IMR-90 (cell line): Measurements from ENCODE around the gene CALHM6. TPM values are rescaled to one million over a fixed set of nuclear protein-coding genes. Genes with fewer than 3 reads are reported as not detected.

Source experiments
- ATAC-seq: fragments of 200-7000 bp; cut with Tn5 transposase; 2 replicates; pipeline ENCODE4 v1.9.1; 2020; ENCODE audit warnings: low read depth, mild to moderate bottlenecking, moderate library complexity
- BruUV-seq: library from RNA; stranded (reverse); fragments of 400-500 nt; replicated peaks from 2 replicates; lab custom pipeline; 2021; lab: Mats Ljungman, UMichigan
- CTCF ChIA-PET: fragments of 300-600 bp; formaldehyde crosslinking; extraction: SDS; loops from one replicate; lab custom pipeline; 2021; ENCODE audit warnings: antibody characterized with exemption; lab: Yijun Ruan, JAX
- POLR2A ChIA-PET: fragments of 300-600 bp; sonication (Branson Sonifier 250); formaldehyde crosslinking; loops from one replicate; lab custom pipeline; 2022; ENCODE audit warnings: antibody characterized with exemption; ENCODE audit not compliant: unreplicated experiment; lab: Charles Lee
- DNase-seq: peaks from one replicate; pipeline ENCODE4 v3.0.0; 2013
- H2AFZ ChIP-seq: replicated peaks from 2 replicates; pipeline ENCODE3; 2013; ENCODE audit warnings: low read length, mild to moderate bottlenecking; ENCODE audit not compliant: poor library complexity
- H2AK5ac ChIP-seq: 2 replicates; pipeline ENCODE4 v1.6.1; 2013; ENCODE audit warnings: low read depth, low read length, inconsistent platforms
- H2AK9ac ChIP-seq: replicated peaks from 2 replicates; pipeline ENCODE3; 2013; ENCODE audit warnings: mild to moderate bottlenecking, low read depth, low read length, moderate library complexity; ENCODE audit not compliant: poor library complexity
- H2BK120ac ChIP-seq: 2 replicates; pipeline ENCODE4 v1.6.1; 2013; ENCODE audit warnings: low read depth, low read length, inconsistent platforms
- H2BK15ac ChIP-seq: 3 replicates; pipeline ENCODE4 v1.6.1; 2013; ENCODE audit warnings: low read depth, low read length, inconsistent platforms
- H2BK20ac ChIP-seq: 2 replicates; pipeline ENCODE4 v1.6.1; 2013; ENCODE audit warnings: low read depth, mild to moderate bottlenecking, inconsistent platforms, low read length, moderate library complexity
- H2BK5ac ChIP-seq: 2 replicates; pipeline ENCODE4 v1.6.1; 2013; ENCODE audit warnings: mild to moderate bottlenecking, low read depth, low read length, inconsistent platforms; ENCODE audit not compliant: poor library complexity, severe bottlenecking
- H3K14ac ChIP-seq: replicated peaks from 2 replicates; pipeline ENCODE4 v1.6.1; 2013; ENCODE audit warnings: low read depth, low read length, inconsistent platforms
- H3K18ac ChIP-seq: 2 replicates; pipeline ENCODE4 v1.6.1; 2013; ENCODE audit warnings: low read depth, low read length, control low read depth
- H3K23ac ChIP-seq: 2 replicates; pipeline ENCODE4 v1.6.1; 2013; ENCODE audit warnings: low read depth, low read length, inconsistent platforms
- H3K27ac ChIP-seq: 2 replicates; pipeline ENCODE4 v1.5.1; 2013; ENCODE audit warnings: mild to moderate bottlenecking, control low read depth, low read length; ENCODE audit not compliant: insufficient read depth
- H3K27me3 ChIP-seq: 2 replicates; pipeline ENCODE4 v1.6.1; 2013; ENCODE audit warnings: low read length; ENCODE audit not compliant: control insufficient read depth, insufficient read depth
- H3K36me3 ChIP-seq: 2 replicates; pipeline ENCODE4 v1.6.1; 2013; ENCODE audit warnings: low read length, mixed read lengths; ENCODE audit not compliant: control insufficient read depth, insufficient read depth
- H3K4ac ChIP-seq: 2 replicates; pipeline ENCODE4 v1.6.1; 2013; ENCODE audit warnings: low read depth, low read length, inconsistent platforms
- H3K4me1 ChIP-seq: 2 replicates; pipeline ENCODE4 v1.6.1; 2013; ENCODE audit warnings: low read length, mixed read lengths; ENCODE audit not compliant: control insufficient read depth, insufficient read depth
- H3K4me2 ChIP-seq: 2 replicates; pipeline ENCODE4 v1.6.1; 2013; ENCODE audit warnings: low read depth, mild to moderate bottlenecking, control low read depth, low read length, moderate library complexity
- H3K4me3 ChIP-seq: 2 replicates; pipeline ENCODE4 v1.5.1; 2013; ENCODE audit warnings: low read depth, mild to moderate bottlenecking, control low read depth, low read length, moderate library complexity; ENCODE audit not compliant: insufficient read depth
- H3K56ac ChIP-seq: 2 replicates; pipeline ENCODE4 v1.6.1; 2013; ENCODE audit warnings: low read length, inconsistent platforms; ENCODE audit not compliant: insufficient read depth; ENCODE audit errors: extremely low read depth
- H3K79me1 ChIP-seq, 2 experiments: 2 replicates each; pipeline ENCODE4 v1.6.1; 2013; ENCODE audit warnings: low read length in 2 of 2, inconsistent platforms in 1 of 2, low read depth in 1 of 2
- H3K9ac ChIP-seq: 2 replicates; pipeline ENCODE4 v1.6.1; 2013; ENCODE audit warnings: low read depth, low read length, control low read depth
- H3K9me1 ChIP-seq: 2 replicates; pipeline ENCODE4 v1.6.1; 2013; ENCODE audit warnings: low read length, inconsistent platforms; ENCODE audit not compliant: insufficient read depth
- H3K9me3 ChIP-seq: 2 replicates; pipeline ENCODE4 v1.6.1; 2013; ENCODE audit warnings: low read length; ENCODE audit not compliant: control insufficient read depth, insufficient read depth
- H4K20me1 ChIP-seq: 2 replicates; pipeline ENCODE4 v1.6.1; 2013; ENCODE audit warnings: low read length, inconsistent platforms; ENCODE audit not compliant: insufficient read depth
- H4K5ac ChIP-seq: 2 replicates; pipeline ENCODE4 v1.6.1; 2013; ENCODE audit warnings: mild to moderate bottlenecking, low read depth, low read length, control low read depth
- H4K8ac ChIP-seq, 2 experiments: 2 replicates each; pipeline ENCODE4 v1.6.1; 2013; ENCODE audit warnings: low read depth in 2 of 2, low read length in 2 of 2, control low read depth in 1 of 2, inconsistent platforms in 1 of 2
- H4K91ac ChIP-seq: 2 replicates; pipeline ENCODE4 v1.6.1; 2013; ENCODE audit warnings: low read depth, low read length, inconsistent platforms; ENCODE audit not compliant: insufficient read depth
- BHLHE40 ChIP-seq: fragments of 150-350 bp; IDR thresholded peaks from 2 replicates; pipeline ENCODE4 v1.6.1; 2016; ENCODE audit warnings: mild to moderate bottlenecking, low read depth, low read length
- CEBPB ChIP-seq: IDR thresholded peaks from 2 replicates; pipeline ENCODE4 v1.6.1; 2012; ENCODE audit warnings: low read depth, low read length, improper control_type of control experiment
- CTCF ChIP-seq: conservative IDR thresholded peaks from 2 replicates; pipeline ENCODE4 v1.5.1; 2012; ENCODE audit warnings: mild to moderate bottlenecking, low read depth, low read length, improper control_type of control experiment
- ELK1 ChIP-seq: fragments of 150-350 bp; IDR thresholded peaks from 2 replicates; pipeline ENCODE4 v1.6.1; 2016; ENCODE audit warnings: low read depth, mild to moderate bottlenecking, low read length, moderate library complexity, borderline replicate concordance
- FOS ChIP-seq: fragments of 150-350 bp; IDR thresholded peaks from 2 replicates; pipeline ENCODE4 v1.6.1; 2016; ENCODE audit warnings: low read depth, low read length
- MAFK ChIP-seq: IDR thresholded peaks from 2 replicates; pipeline ENCODE4 v1.6.1; 2012; ENCODE audit warnings: low read depth, low read length, improper control_type of control experiment
- MAZ ChIP-seq: IDR thresholded peaks from 2 replicates; pipeline ENCODE4 v1.6.1; 2012; ENCODE audit warnings: low read depth, mild to moderate bottlenecking, low read length, improper control_type of control experiment, moderate library complexity, borderline replicate concordance
- MXI1 ChIP-seq: IDR thresholded peaks from 2 replicates; pipeline ENCODE4 v1.6.1; 2012; ENCODE audit warnings: low read depth, mild to moderate bottlenecking, low read length, moderate library complexity, borderline replicate concordance
- NFE2L2 ChIP-seq: fragments of 150-350 bp; IDR thresholded peaks from 2 replicates; pipeline ENCODE4 v1.6.1; 2016; ENCODE audit warnings: low read depth, mild to moderate bottlenecking, low read length
- POLR2A ChIP-seq: IDR thresholded peaks from 2 replicates; pipeline ENCODE4 v1.6.1; 2012; ENCODE audit warnings: mild to moderate bottlenecking, low read depth, low read length
- RAD21 ChIP-seq: IDR thresholded peaks from 2 replicates; pipeline ENCODE4 v1.6.1; 2012; ENCODE audit warnings: low read length, improper control_type of control experiment
- RCOR1 ChIP-seq: IDR thresholded peaks from 2 replicates; pipeline ENCODE4 v1.6.1; 2012; ENCODE audit warnings: mild to moderate bottlenecking, low read length, improper control_type of control experiment; ENCODE audit not compliant: insufficient replicate concordance
- RFX5 ChIP-seq: IDR thresholded peaks from 2 replicates; pipeline ENCODE4 v1.8.0; 2012; ENCODE audit warnings: low read depth, mild to moderate bottlenecking, low read length, moderate library complexity
- SMC3 ChIP-seq: fragments of 150-350 bp; IDR thresholded peaks from 2 replicates; pipeline ENCODE4 v1.6.1; 2016; ENCODE audit warnings: low read depth, mild to moderate bottlenecking, antibody characterized with exemption, low read length, moderate library complexity
- USF2 ChIP-seq: fragments of 150-350 bp; IDR thresholded peaks from 2 replicates; pipeline ENCODE4 v1.6.1; 2017; ENCODE audit warnings: mild to moderate bottlenecking, antibody characterized with exemption, low read length, low read depth
- WGBS, 2 experiments: methylation state at CpG; one replicate each; pipeline versions ENCODE4 v1.1.5 to v1.1.7; 2013; ENCODE audit warnings: missing lambda C conversion rate in 2 of 2; ENCODE audit not compliant: insufficient read length in 1 of 2; ENCODE audit errors: extremely low coverage in 2 of 2; 5-methylcytosine and 5-hydroxymethylcytosine counted together
- dilution Hi-C: fragments of 300-500 bp; cut with HindIII; formaldehyde crosslinking; loops from one replicate; pipeline ENCODE4 v1.14.3; 2018; ENCODE audit warnings: low sequenced_read_pairs; ENCODE audit not compliant: unreplicated experiment
- in situ Hi-C: fragments of 300-500 bp; cut with MboI; formaldehyde crosslinking; loops from 3 replicates; pipeline ENCODE4 v1.14.3; 2019; ENCODE audit warnings: low sequenced_read_pairs, inconsistent platforms, mixed read lengths
- intact Hi-C: fragments of 100-400 bp; cut with micrococcal nuclease; formaldehyde crosslinking; loops from 2 replicates; pipeline ENCODE4 v1.10.0; 2022
- polyA plus RNA-seq, 3 experiments: library from polyadenylated mRNA; depleted of rRNA; stranded (reverse); fragments of >200 nt; gene quantifications; 2 replicates each; pipeline ENCODE4 v1.2.3, GENCODE V29; 2012; ENCODE audit warnings: low replicate concordance in 1 of 3
- total RNA-seq: library from RNA; depleted of rRNA; stranded (reverse); fragments of >200 nt; gene quantifications from 2 replicates; pipeline ENCODE4 v1.2.3, GENCODE V29; 2012

The CALHM6 gene
- total and polyA plus RNA-seq, 2 of the 4 experiments (the other 2 are of a cell fraction): 0.72 to 1.5 TPM

GRCh38 chr6:116444092-116444491 is 17.1 kb upstream of the CALHM6 start:
- Histone ChIP-seq H3K36me3 (no peaks in the 10 kb centered on the region), H3K18ac (no peak overlapping the region), H3K23ac (no peak overlapping the region), H3K56ac (no peak overlapping the region), H2BK120ac (no peak overlapping the region), H3K4me1 (peaks cover 13% of the 10 kb centered on the region), H3K4ac (no peak overlapping the region), H4K5ac (no peak overlapping the region), H2BK15ac (no peak overlapping the region), H3K9ac (no peak overlapping the region), H3K27ac (no peak overlapping the region), H3K9me1 (peaks cover 15% of the 10 kb centered on the region), H3K4me3 (no peak overlapping the region), H2BK20ac (no peak overlapping the region), H2AK9ac (no peak overlapping the region), H3K79me1 (peaks cover 5 to 18% of the 10 kb centered on the region in 2 experiments; a peak in 3 of 4 replicates), H3K9me3 (no peaks in the 10 kb centered on the region), H4K91ac (no peak overlapping the region), H3K27me3 (no peaks in the 10 kb centered on the region), H2BK5ac (no peak overlapping the region), H4K8ac (no peak overlapping the region), H2AFZ (no peak overlapping the region), H4K20me1 (peaks cover 3% of the 10 kb centered on the region; the same call in 1 of the 2 replicates), H2AK5ac (no peak overlapping the region), H3K4me2 (no peak overlapping the region), H3K14ac (no peak overlapping the region)
- ATAC-seq (peak; percentile 38), DNase-seq (peak; percentile 51)
- ChIA-PET CTCF (interaction anchor here (1.1 to 2.2 kb wide), 3 partner anchors 25 to 157 kb away, joined by 3 to 7 read pairs (median 4); no protein-coding TSS in a partner anchor), POLR2A (no interaction called here)
- no TSS peak for BruUV-seq
- dilution Hi-C loops: no loop called here
- no CpG with 5 or more reads among the region's 3 CpGs for WGBS, 2 experiments
- intact Hi-C loops: loop anchor here (2.0 to 5.0 kb wide), 2 partner anchors 89 to 157 kb away; no protein-coding TSS in a partner anchor
- peak; percentile 55 for TF ChIP-seq CTCF
- peak; percentile 37; the same call in 1 of the 2 replicates for TF ChIP-seq SMC3
- TF ChIP-seq BHLHE40: no peak
- TF ChIP-seq MXI1: no peak
- TF ChIP-seq RFX5: no peak
- no peak for TF ChIP-seq CEBPB
- TF ChIP-seq POLR2A: no peak
- no peak for TF ChIP-seq NFE2L2
- TF ChIP-seq MAZ: no peak
- TF ChIP-seq FOS: no peak
- peak; percentile 39 for TF ChIP-seq RAD21
- TF ChIP-seq MAFK: no peak
- no peak for TF ChIP-seq RCOR1
- TF ChIP-seq USF2: no peak
- no peak for TF ChIP-seq ELK1
- in situ Hi-C loops: loop anchor here (25.0 kb wide), 1 partner anchor 157 kb away; the partner anchor contains the start of gene TSPYL1
